ENCODE measurements around the gene NFYC.
"Not testable (repeated sequence)": the region's sequence is repeated elsewhere in the genome, so short reads cannot be mapped to it uniquely, and the experiment has no call there.

Gene NFYC

DNA sequence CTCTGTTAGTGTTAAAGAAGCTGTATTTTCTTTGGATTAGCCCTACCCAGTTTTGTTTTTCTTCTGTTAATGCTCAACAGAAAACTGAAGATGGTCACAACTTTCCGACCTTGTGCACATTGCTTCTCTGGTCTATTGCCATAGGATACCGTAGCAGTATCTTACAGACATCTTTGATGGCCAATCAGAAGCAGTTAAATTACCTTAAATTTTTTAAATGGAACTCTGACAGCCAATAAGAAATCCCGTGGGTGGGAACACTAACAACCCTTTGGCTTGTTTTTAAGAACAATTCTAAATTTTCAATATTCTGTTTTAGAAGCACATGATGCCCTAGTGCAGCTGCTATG, 17.2 kb downstream of the NFYC start:
- DNase-seq: peak; percentile 94

DNA sequence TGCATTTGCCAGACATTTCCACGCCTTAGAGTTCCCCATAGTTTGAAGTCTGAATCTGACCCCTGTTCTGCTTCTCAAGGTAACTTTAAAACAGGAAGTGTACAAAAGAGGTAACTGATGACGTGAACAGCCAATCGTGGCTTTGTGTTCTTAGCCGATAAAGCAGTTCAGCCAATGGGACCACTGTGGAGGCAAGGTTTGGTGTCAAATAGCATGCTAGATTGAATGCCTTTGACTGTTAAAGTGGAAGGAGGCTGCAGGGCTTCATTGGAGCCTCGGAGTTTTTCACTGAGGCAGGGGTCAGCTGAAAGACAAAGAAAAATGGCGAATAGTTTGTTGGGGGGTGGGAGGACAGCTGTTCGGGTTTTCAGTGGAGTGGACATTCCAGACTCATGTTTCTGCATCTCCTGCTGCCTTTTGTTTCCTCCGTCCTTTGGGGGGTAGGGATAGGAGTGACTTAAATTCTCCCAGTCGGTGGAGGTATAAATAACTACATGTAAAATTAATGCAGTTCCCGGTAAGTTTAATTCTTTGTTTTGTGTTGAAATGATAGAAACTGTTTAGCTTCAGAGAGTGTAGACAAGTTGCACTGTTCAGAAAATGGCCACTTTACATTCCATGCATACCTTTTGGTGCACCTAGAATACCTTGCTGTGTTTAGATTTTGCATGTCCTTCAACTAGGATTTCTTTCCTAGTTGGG, 17.7 kb downstream of the NFYC start:
- peak; percentile 97 for DNase-seq

DNA sequence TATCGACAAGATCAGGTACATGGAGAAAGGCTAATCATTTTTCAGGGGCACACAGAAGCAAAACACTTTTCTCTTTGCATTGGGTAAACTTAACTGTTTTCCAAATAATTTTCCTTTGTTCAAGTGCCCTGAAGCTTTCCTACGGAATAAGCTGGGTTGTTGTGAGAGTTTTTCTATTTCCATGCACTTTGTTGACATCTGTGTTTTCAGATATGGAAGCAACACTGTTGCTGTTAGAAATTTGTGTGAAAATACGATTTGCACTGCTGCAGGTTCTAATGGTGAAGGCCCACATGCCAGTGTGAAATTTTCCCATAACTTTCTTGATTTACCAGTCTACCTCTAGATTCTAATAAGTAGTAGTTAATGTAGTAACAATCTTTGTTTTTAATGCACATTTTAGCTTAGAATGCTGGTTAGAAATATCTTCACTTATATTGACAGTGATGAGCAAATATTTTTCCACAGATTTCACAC, 18.3 kb downstream of the NFYC start:
- DNase-seq: no peak

DNA sequence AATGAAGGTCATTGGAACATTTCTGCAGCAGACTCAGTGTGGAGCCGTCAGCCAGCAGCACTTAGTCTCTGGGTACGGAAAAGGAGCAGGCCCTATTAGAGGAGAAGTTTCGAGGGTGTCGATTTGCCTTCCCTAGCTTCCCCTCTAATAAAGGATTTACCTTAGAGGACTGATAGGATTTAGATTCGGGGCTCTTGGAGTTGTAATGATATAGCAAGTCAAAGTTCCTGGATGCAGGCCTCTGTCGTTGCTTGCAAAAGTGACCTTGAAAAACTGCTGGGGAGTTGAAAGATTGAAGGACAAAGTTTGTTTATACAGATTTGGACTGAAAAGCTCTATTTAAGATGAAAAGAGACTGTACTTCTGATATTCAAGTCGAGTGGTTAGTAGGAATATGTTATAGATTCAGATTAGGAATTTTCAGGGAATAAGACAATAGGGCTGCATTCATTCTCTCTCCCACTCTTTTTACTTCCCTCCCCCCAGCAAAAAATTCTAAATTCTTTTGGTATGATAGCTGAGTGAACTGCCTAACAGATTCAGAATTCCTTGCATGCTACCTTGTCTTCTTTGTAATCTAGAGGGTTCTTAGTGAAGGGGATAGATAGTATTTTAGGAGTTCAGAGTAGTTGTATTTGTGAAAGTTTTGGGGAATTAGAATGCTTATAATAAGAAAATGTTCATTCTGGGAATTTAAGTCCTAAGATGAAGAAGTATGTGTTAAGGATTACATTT, 19.2 kb downstream of the NFYC start:
- no peak for DNase-seq

DNA sequence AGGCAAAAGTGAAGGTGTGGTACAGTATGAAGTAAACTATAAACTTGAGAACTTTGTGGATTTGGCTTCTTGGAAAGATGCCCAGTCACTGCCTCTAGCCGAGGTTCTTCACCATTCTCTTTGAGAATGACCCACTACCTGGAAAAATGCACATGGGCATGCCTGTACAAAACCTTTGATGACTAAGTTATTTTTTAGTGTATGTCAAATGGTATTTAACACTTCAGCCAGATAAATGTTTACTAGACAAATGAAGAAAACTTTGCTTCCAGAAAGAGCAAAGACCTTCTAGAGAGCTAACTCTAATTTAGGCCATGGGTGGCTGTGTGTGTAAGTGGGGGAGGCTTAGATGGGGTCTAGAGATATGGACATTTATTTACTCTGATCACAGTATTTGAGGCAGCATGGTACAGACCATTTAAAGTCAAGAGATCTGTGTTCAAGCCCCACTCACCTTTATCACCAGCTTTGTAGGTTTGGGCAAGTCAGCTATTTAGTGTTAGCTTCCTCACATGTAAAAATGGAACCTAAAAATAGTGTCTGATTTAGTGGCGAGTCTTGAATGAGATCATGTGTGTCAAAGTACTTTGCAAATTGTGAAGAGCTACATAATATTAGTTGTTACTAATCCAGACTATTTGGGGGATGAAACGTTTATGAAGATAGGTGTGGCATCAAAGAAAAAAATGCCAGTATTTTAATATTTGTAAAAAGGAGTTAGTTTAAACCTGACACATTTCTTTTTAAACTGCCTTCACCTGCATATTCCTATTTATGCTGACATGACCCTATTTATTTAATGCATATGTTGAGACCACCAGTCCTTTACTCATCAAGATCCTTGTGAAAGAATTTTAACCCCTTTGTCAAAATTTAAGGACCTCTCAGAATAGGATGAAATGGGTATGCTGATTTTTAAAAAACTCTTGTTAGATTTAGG, 20.2 kb downstream of the NFYC start:
- peak; percentile 34 for DNase-seq

DNA sequence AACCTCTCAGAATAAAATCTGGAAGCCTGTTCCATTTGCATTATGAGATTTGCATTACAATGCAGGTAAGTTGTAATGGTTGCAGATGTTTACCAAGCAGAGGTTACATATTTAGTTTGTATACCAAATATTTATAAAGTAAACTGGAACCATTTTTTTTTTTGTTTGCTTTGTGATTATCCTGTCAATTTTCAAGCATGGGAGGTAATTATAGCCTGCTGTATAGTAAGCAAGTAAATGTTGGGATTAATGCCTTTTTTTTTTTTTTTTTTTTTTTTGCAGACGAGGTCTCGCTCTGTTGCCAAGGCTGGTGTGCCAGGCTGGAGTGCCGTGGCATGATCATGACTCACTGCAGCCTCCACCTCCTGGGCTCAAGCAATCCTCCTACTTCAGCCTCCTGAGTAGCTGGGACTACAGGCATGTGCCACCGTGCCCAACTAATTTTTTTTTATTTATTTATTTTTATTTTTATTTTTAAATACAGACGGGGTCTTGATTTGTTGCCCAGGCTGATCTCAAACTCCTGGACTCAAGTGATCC, 21.0 kb downstream of the NFYC start:
- peak; percentile 91 for DNase-seq

DNA sequence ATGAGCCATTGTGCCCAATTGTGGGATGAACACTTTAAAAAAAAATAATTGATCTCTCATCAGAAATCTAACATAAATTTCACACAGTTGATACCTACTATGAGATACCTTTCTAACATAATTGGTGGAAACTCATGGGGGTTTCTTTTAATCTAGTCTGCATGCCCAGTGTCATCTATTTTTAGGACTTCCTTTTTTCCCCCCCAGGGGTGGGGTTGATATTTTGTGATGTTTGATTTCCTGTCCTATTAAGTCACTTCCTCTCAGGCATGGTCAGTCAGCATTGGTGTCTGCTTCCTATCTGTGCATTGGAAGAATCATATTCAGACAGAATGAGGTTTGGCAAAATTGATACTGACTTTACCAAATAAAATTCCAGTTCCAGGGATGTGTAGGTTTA, 21.5 kb downstream of the NFYC start:
- DNase-seq: no peak

DNA sequence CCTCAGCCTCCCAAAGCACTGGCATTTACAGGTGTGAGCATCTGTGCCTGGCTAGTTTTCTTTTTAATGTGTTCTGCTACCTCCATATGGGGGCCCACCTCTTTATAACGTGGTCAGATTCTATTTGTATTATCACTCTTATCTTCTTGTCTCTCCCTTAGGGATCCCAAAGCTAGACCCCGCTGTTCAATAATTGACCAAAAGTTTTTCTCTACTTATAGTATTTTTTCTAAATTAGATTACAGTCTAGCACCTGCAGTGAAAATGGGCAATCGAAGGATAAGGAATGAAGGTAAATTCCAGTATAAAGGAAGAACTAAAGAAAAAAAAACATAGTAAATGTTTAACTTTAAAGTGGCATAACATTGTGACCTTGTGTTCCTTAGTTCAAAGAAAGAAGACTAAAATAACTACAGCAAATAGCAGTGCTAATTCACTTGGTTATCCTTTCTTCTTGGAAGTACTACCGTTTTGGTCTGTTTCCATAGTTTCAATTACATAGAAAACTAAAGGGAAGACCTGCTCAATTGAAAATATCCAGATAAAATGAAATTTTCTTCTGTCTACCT, 24.1 kb downstream of the NFYC start:
- DNase-seq: no peak

DNA sequence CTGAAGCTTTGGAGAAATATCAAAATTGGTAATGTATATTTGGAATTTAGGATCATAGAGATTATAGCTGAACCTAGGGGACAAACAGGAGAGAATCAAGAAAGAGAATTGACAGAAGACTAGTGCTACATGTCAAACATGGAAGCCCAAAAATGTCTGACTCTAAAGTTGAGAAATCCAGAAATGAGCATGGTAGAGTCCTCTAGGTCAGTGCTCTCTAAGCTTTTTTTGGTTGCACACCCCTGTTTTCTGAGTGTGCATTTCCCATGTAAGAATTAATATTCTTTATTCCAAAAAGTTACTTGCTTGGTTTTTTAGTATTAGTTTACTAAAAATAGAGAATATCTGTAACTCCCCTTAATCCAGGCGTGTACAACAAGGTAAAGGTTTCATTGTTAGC, 25.6 kb downstream of the NFYC start:
- no peak for DNase-seq

DNA sequence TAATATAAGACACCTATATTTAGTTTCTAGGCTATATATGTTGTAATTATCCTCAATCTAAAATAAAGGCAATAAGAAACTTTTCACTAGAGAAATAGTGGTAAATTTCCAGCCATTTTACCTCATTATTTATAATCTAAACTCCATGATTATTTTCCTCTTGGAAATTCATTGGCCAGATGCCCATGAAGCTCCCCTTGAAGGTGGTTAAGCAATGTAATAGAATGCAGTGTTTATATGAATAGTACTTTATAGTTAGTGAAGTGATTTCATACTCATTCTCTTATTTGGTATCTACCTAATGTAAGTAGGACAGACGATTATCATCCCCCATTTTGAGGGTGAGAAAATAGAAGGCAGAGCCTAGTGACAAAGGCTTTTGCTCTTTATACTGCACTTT, 26.5 kb downstream of the NFYC start:
- no peak for DNase-seq

DNA sequence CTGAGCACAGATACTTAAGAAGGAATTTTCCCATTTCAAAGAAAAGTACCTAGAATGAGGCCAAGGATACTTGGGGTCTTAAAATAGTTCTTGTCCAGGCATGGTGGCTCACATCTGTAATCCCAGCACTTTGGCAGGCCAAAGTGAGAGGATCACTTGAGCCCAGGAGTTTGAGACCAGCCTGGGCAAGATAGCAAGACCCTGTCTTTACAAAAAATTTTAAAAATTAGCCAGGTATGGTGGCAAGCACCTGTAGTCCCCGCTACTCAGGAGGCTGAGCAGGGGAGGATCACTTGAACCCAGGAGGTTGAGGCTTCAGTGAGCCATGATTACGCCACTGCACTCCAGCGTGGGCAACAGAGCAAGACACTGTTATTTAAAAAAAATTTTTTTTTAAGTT, 29.0 kb downstream of the NFYC start:
- DNase-seq: no peak

DNA sequence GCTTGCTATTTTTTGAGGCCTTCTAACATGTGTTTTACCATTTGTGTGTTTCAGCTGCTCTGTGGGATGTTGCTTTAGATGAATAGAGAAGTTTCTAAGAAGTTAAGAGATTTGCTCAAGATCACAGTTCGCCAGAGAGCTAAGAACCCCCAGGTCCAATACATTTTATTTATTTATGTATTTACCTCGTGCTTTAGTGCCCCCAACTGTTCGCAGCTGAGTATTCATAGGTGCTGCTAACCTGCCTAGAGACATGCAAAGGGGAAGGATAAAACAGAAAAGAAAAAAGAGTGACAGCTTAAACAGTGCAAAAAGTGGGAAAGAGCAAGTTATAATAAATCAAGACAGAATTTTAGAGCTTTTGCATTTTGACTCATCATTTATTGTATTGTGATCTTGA, 31.1 kb downstream of the NFYC start:
- no peak for DNase-seq

DNA sequence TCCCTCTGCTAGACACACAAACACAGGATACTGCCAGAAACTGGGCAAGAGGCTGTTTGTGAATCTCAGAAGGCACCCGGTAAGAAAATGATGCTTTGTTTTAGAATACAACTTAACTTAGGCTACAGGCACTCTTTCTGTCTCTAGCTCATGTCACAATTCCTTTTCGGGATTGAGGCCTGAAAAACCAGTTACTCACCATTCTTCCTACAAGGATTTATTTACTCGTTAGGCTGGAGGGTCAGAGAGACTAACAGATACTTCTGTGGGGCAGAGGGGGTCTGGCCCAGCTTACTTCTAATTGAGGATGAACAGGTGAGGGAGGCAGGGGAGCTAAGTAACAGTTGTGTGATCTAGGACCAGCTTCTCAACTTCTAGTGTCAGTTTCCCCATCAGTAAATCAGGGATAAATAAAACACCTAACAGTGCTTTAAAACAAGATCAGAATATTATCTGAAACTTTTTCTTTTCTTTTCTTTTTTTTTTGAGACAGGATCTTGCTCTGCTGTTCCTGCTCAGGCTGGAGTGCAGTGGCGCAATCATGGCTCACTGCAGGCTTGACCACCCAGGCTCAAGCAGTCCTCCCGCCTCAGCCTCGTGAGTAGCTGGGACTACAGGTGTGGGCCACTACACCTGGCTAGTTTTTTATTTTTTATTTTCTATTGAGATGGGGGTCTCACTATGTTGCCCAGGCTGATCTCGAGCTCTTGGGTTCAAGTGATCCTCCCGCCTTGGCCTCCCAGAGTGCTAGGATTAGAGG, 31.9 kb downstream of the NFYC start:
- no peak for DNase-seq

DNA sequence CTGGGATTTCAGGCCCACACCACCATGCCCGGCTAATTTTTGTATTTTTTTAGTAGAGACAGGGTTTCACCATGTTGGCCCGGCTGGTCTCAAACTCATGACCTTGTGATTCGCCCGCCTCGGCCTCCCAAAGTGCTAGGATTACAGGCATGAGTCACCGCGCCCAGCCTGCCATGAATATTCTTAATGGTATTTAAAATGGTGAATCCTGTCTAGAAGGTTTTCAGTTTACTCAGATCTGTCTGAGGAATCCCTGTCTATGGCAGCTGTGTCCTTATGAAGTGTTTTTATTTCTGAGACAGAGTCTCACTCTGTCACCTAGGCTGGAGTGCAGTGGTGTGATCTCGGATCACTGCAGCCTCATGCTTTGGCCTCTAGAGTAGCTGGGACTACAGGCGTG, 36.2 kb downstream of the NFYC start:
- not testable (repeated sequence) for DNase-seq

DNA sequence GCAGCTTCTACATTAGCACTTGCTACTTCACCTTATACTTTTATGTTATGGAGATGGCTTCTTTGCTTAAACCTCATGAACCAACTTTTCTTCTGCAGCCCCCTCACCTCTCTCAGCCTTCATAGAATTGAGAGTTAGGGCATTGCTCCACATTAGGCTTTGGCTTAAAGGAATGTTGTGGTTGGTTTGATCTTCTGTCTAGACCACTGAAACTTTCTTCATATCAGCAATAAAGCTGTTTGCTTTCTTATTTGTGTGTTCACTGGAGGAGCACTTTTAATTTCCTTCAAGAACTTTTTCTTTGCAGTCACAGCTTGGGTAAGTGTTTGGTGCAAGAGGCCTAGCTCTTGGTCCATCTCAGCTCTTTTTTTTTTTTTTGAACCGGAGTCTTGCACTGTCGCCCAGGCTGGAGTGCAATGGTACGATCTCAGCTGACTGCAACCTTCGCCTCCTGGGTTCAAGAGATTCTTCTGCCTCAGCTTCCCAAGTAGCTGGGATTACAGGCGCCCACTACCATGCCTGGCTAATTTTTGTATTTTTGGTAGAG, 37.9 kb downstream of the NFYC start:
- DNase-seq: not testable (repeated sequence)

DNA sequence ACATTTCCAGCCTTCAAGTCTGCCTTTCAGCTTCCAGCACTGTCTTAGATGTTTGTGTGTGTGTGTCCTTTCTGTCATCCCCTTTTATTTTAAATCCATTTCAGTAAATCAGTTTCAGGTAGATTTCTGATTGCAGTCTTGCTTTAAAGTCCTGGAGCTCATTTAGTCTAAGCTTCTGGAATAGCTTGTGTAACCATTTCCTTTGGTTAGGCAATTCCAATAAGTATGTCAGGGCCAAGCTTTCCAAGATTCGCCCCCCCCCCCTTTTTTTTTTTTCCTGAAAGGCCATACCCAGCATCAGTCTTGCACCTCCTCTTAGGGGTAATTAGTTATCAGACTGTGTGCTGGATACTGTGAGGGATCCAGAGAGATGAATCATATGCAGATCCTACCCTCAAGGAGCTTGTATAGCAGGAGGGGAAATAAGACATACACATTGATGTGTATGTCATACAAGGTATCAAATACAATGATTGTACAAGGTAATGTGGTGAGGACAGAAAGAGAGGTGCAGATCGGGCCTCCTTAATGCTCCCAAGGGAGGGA, 41.3 kb downstream of the NFYC start:
- DNase-seq: no peak

DNA sequence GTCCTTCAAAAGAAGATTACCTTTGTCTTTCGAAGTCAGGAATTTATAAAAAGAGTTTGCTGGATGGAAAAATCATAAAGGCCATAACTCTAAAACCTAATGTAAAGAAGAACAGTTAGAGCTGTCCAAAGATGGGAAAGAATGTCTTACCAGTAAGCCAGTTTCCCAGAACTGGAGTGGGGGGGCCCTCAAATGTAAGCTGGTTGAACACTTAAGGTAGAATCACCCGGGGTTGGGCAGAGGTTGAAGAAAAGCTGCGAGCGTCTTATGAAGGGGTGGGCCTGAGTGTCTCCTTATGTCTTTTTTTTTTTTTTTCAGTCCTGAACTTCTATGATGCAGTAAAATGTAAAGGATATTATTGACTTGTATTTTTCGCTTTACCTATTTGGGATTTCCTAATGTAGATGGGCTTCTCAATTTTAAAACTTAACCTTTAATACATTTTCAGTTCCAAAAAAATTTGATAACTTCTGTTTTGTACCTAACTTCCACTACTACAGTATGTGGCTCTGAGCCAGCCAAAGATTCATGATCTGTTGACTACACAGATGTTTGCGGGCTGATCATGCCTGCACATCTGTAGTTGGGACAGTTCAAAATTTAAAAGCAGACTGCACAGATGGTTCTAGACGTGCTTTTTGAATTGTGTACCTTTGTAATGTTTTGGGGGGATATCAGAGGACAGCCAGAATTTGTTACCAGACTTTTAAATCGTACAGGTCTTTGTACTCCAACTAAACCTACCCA, 43.6 kb downstream of the NFYC start:
- no peak for DNase-seq

DNA sequence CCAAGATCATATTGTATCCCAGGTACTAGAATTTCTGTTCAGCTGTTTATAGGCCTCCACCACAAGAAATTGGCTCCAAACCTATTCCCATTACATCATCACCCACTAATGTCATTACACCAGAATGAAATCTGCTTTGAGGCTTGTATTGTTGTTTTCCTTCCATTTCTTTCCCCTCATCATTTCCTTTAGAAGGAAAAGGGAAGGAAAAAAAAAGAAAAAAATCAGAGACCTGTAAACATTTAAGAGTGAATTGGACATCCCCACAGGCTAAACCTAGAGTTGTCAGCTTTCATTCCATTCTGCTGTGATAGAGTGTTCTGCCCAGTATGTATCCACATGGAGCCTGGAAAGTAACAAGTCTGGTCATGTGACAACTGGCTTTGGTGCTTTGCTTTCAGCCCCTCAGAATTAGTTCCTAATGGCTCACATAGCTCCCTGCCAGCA, 44.6 kb downstream of the NFYC start:
- DNase-seq: no peak

DNA sequence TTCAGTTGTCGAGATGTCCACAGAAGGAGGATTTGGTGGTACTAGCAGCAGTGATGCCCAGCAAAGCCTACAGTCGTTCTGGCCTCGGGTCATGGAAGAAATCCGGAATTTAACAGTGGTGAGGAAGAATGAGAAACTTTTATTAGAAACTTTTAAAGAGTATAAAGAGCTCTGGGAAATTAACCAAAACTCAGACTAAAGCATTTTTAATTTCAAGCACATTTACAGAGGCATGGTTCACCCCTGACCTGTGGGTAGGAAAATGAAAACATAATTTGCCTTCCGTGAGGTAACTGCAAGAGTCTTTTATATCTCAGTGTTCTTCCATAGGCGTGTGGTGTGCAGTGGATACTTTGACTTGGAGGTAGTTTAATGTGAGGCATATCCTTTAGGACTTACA, 47.3 kb downstream of the NFYC start:
- no peak for DNase-seq

DNA sequence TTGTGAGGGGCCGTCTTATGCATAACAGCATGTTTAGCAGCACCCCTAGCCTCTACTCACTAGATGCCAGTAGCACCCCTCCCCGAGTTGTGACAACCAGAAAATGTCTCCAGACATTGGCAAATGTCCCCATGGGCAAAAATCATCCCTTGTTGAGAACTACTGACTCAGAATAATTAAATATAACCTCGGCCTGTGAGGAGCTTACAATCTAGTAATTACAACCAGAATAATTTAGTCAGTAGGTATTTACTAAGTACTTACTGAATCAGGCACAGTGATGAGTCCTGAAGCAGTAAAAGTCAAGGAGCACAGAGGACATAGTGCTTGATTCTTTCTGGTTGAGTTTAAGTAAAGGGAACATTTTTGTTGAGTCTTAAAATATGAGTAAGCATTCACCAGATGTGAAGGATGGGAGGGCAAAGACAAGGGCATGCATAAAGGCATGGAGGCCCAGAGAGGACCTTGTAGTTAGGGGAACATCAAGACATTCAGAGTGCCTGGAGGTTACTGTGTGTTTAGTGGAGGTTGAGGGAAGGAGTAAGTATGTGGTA, 48.0 kb downstream of the NFYC start:
- no peak for DNase-seq
